AG04449 (cell line): ENCODE measurements around the gene TMEM233.

Experiments
- CTCF ChIA-PET: fragments of 350-600 bp; formaldehyde crosslinking; extraction: SDS; loops from one replicate; lab custom pipeline; 2021; ENCODE audit warnings: antibody characterized with exemption; lab: Yijun Ruan, JAX
- POLR2A ChIA-PET: fragments of 400-600, 350-600 bp; formaldehyde crosslinking; extraction: SDS; loops from one replicate; lab custom pipeline; 2020; ENCODE audit warnings: antibody characterized with exemption, inconsistent platforms; lab: Yijun Ruan, JAX
- DNase-seq: peaks from one replicate; pipeline ENCODE4 v3.0.0-alpha.2; 2010; ENCODE audit warnings: low read depth, low spot score
- H3K4me3 ChIP-seq: 2 replicates; pipeline ENCODE4 v1.5.1; 2011; ENCODE audit warnings: low read depth, mild to moderate bottlenecking, control low read depth, low read length
- TF ChIP-seq, protein P1 (sequence below): IDR thresholded peaks from one replicate; pipeline ENCODE4 v1.5.1; 2011; ENCODE audit warnings: mild to moderate bottlenecking, moderate library complexity, low read length, control low read depth, inconsistent platforms; ENCODE audit not compliant: insufficient read depth; ENCODE audit errors: missing control alignments

The TMEM233 gene

DNA sequence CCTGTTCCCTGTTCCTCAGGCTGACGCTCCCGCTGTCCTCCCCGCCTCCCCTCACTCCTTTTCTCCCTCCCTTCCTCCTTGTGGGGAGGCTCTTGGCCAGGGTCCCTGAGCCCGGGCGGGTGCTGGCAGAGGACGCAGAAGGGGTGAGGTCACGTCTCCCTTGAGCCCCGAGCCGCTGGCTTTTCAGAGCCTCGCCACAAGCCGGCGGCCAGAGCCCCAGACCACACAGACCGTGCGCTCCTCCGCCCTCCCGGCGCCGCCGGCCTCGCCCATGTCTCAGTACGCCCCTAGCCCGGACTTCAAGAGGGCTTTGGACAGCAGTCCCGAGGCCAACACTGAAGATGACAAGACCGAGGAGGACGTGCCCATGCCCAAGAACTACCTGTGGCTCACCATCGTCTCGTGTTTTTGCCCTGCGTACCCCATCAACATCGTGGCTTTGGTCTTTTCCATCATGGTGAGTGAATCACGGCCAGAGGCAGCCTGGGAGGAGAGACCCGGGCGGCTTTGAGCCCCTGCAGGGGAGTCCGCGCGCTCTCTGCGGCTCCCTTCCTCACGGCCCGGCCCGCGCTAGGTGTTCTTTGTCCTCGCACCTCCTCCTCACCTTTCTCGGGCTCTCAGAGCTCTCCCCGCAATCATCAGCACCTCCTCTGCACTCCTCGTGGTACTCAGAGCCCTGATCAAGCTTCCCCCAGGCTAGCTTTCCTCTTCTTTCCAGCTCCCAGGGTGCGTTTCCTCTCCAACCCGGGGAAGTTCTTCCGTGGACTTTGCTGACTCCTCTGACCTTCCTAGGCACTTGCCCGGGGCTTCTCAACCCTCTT lies at the start of gene TMEM233:
Gene TMEM233 (plus strand): TSS at position 197 of the 821 bp plus-strand sequence. CDS start 75 bp downstream, at position 272.
- ChIA-PET CTCF (no interaction called here), POLR2A (no interaction called here)
- TF ChIP-seq, protein P1, sequence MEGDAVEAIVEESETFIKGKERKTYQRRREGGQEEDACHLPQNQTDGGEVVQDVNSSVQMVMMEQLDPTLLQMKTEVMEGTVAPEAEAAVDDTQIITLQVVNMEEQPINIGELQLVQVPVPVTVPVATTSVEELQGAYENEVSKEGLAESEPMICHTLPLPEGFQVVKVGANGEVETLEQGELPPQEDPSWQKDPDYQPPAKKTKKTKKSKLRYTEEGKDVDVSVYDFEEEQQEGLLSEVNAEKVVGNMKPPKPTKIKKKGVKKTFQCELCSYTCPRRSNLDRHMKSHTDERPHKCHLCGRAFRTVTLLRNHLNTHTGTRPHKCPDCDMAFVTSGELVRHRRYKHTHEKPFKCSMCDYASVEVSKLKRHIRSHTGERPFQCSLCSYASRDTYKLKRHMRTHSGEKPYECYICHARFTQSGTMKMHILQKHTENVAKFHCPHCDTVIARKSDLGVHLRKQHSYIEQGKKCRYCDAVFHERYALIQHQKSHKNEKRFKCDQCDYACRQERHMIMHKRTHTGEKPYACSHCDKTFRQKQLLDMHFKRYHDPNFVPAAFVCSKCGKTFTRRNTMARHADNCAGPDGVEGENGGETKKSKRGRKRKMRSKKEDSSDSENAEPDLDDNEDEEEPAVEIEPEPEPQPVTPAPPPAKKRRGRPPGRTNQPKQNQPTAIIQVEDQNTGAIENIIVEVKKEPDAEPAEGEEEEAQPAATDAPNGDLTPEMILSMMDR, result no peak
- H3K4me3 ChIP-seq, result no peak within 1 kb of the TSS
- DNase-seq, result no peak

DNA sequence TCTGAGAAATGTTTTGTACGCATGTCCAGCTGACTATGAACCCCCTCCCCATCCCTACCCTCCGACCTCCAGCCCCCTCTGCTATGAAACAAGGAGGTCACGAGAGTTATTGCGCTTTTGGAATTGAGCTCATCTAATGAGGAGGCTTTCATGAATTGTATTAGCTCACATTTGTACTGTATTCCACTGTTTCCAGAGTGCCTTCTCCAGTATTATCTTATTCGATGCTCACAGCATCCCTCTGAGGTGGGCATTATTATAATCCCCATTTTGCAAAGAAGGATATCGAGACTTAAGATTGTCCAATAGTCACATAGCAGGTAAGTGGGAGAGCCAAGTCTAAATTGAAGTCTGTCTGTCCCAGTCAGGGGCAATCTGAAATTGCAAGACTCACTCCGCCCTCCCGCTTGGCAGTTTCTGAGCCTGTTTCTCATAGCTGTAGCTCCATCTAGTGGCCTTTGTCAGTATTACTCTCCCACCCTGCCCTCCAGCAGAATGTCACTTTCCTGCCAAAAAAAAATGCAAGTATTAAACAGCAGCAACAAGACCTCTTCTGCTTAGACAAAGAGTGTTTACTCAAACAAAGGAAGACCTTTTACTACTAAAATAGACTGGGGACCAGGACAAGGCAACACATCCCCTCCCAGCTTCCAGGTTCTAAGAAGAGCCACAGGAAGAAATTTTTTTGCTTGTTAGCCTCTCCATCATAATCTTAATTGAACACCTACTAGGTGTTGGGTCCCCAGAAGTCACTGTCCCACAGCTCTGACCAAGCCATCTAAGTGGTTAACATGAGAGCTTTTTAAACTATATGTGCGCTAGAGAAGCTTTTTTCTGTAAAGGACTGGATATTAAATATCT lies 48.6 kb upstream of the TMEM233 start:
- no peak overlapping the region for H3K4me3 ChIP-seq
- TF ChIP-seq, protein P1, result peak; percentile 71
- CTCF ChIA-PET, result interaction anchor here (0.8 to 8.7 kb wide), 11 partner anchors 11 to 1425 kb away, joined by 3 to 68 read pairs (median 5); partner anchors contain the start of gene SUDS3
- POLR2A ChIA-PET, result no interaction called here
- peak; percentile 28 for DNase-seq

DNA sequence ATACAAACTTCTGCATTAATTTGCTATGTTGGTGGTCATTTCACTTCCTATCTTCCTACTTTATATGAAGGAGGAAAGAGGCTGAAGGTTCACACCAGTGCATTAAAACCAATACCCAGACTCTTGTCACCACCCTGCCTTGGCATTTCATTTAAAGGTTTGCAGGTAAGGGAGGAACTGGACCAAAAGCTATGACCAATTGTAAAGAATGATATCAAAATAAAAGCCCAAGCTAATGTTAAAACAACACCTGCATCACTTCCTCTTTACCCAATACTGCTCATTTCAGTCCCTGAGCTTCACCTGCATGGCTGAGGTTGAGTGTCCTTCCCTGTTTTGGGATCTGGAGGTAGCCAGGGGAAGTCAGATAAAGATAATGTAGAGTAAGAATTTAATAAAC lies 47.2 kb upstream of the TMEM233 start:
- no peak for DNase-seq
- no peak overlapping the region for H3K4me3 ChIP-seq
- TF ChIP-seq, protein P1, result no peak
- ChIA-PET POLR2A (no interaction called here), CTCF (interaction anchor here (0.6 to 8.7 kb wide), 6 partner anchors 365 to 1364 kb away, joined by 3 to 68 read pairs (median 6); partner anchors contain the start of gene SUDS3)

DNA sequence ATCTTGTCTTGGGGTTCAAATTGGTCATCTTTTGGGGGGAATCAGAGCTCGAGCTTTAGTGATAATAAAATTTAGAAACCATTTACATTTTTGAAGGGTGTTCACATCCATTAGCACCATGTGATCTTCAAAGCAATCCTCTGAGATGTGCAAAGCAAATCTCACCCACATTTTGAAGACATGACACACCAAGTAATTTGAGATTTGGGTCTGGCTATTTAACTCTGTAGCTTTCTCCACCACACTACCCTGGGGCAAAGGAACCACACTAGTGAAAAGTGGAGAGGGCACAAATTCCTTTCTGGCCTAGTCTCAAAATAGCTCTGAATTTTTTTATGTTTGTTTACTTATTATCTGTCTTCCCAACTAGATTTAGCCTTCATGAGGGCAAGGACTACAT lies 46.6 kb upstream of the TMEM233 start:
- TF ChIP-seq, protein P1, result no peak
- H3K4me3 ChIP-seq, result no peak overlapping the region
- ChIA-PET CTCF (interaction anchor here (0.8 to 8.7 kb wide), 4 partner anchors 104 to 1169 kb away, joined by 3 to 68 read pairs (median 29); partner anchors contain the start of gene SUDS3), POLR2A (interaction anchor here (0.6 kb wide), 1 partner anchor 94 kb away, joined by 3 read pairs; no protein-coding TSS in a partner anchor)
- no peak for DNase-seq

DNA sequence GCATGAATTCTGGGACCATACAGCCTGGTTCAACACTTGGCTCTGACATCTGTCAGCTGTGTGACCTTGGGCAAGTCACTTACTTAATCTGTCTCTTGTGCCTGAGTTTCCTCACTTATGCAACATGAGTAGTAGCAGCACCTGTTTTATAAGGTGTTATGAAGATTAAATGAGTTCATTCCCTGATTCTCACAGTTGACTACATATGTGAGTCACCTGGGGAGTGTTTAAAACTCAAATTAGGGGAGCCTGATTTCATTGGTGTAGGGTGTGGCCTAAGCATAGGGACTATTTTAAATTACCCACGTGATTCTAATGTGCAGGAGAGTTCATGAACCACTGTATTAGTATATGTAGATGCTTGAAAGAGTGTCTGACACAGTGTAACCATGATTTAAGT lies 36.7 kb upstream of the TMEM233 start:
- ChIA-PET POLR2A (interaction anchor here (0.6 kb wide), 1 partner anchor 378 kb away, joined by 3 read pairs; the partner anchor contains the start of gene HSPB8), CTCF (no interaction called here)
- no peak for DNase-seq

More for the DNA sequence above, 36.7 kb upstream of the TMEM233 start:
- TF ChIP-seq, protein P1, result no peak
- H3K4me3 ChIP-seq, result no peak overlapping the region
